Ascending aorta (tissue), 2 donors: ENCODE measurements around the gene NT5DC1. TPM values are rescaled to one million over a fixed set of nuclear protein-coding genes. Genes with fewer than 3 reads are reported as not detected.

ENCODE experiments used
- DNase-seq, 2 donors: peaks; one replicate each; pipeline ENCODE4 v3.0.0-alpha.2; 2019; ENCODE audit warnings: low spot score in 2 of 2
- H3K27ac ChIP-seq, 2 donors: fragments of 200-600 bp; sonication (generic); one replicate each; pipeline ENCODE4 v1.5.1; 2016 to 2017; ENCODE audit warnings: mild to moderate bottlenecking in 1 of 2
- H3K27me3 ChIP-seq: fragments of 200-600 bp; sonication (generic); one replicate; pipeline ENCODE4 v1.5.1; 2017
- H3K36me3 ChIP-seq, 2 donors: fragments of 200-600 bp; sonication (generic); one replicate each; pipeline ENCODE4 v1.5.1; 2016
- H3K4me1 ChIP-seq, 2 donors: fragments of 200-600 bp; sonication (generic); one replicate each; pipeline ENCODE4 v1.5.1; 2016 to 2017; ENCODE audit warnings: mild to moderate bottlenecking in 1 of 2
- H3K4me3 ChIP-seq, 2 donors: fragments of 200-600 bp; sonication (generic); one replicate each; pipeline ENCODE4 v1.5.1; 2016 to 2017; ENCODE audit warnings: mild to moderate bottlenecking in 1 of 2
- H3K9me3 ChIP-seq, 2 donors: fragments of 200-600 bp; sonication (generic); one replicate each; pipeline ENCODE4 v1.5.1; 2016
- intact Hi-C: fragments of 100-400 bp; cut with DNase I; formaldehyde crosslinking; loops from one replicate; pipeline ENCODE4 v1.15.1; 2023
- total RNA-seq: library from RNA; depleted of rRNA; stranded (reverse); fragments of >200 nt; gene quantifications from one replicate; pipeline ENCODE4 v1.1.0, GENCODE V29; 2016
- TF ChIP-seq, protein P1 (sequence below), 3 experiments: fragments of 200-600 bp in 2 of 3; fragments of 450-650 bp in 1 of 3; sonication (generic) in 2 of 3; IDR thresholded peaks; one replicate each; pipeline ENCODE4 v1.5.1; 2016 to 2019; ENCODE audit warnings: antibody characterized with exemption in 3 of 3, mild to moderate bottlenecking in 1 of 3, moderate library complexity in 1 of 3

The NT5DC1 gene
- total RNA-seq, 1 donor from 2014 or later, result 4.6 TPM

DNA sequence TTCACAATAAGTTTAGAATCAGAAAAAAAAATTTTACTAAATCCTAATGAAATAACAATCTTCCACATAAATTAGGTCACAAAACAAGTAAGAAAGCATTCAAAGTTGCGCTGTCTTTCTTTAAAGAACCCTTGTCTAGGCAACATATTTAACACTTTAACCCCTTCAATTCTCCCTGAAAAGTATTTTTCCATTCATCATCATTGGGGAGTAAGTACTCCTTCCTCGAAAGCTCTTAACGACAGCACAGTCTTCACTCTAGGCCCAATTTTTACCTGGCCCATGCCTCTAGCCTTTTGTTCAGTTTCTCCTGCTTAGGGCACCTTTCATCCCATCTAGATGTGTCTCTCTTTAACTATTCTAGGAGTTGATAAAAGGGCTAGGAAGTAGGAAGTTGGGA, 176.5 kb downstream of the NT5DC1 start:
- Histone ChIP-seq H3K4me1 (peaks cover 4 to 31% of the 10 kb centered on the region in 2 donors), H3K9me3 (no peaks in the 10 kb centered on the region), H3K36me3 (peaks cover 8 to 32% of the 10 kb centered on the region in 2 donors), H3K27me3 (no peaks in the 10 kb centered on the region), H3K27ac (peak overlapping the region in 1 of 2 donors; percentile 46), H3K4me3 (peak overlapping the region; percentile 93 to 95)
- TF ChIP-seq, protein P1, sequence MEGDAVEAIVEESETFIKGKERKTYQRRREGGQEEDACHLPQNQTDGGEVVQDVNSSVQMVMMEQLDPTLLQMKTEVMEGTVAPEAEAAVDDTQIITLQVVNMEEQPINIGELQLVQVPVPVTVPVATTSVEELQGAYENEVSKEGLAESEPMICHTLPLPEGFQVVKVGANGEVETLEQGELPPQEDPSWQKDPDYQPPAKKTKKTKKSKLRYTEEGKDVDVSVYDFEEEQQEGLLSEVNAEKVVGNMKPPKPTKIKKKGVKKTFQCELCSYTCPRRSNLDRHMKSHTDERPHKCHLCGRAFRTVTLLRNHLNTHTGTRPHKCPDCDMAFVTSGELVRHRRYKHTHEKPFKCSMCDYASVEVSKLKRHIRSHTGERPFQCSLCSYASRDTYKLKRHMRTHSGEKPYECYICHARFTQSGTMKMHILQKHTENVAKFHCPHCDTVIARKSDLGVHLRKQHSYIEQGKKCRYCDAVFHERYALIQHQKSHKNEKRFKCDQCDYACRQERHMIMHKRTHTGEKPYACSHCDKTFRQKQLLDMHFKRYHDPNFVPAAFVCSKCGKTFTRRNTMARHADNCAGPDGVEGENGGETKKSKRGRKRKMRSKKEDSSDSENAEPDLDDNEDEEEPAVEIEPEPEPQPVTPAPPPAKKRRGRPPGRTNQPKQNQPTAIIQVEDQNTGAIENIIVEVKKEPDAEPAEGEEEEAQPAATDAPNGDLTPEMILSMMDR (IDR thresholded peaks at IDR 0.05), result no peak
- DNase-seq, result no peak
- intact Hi-C loops, result loop anchor here (5.0 to 10.0 kb wide), 2 partner anchors 60 to 388 kb away; partner anchors contain the start of gene ZUP1

- H3K27ac ChIP-seq, result peak overlapping the region; percentile 99 to 100
- no peak for DNase-seq
- H3K4me1 ChIP-seq, result peaks cover 4 to 31% of the 10 kb centered on the region in 2 donors
- TF ChIP-seq, protein P1 (IDR thresholded peaks at IDR 0.05), result no peak
- intact Hi-C loops, result loop anchor here (2.0 to 10.0 kb wide), 3 partner anchors 61 to 386 kb away; partner anchors contain the start of genes RWDD1 and ZUP1
- H3K9me3 ChIP-seq, result no peaks in the 10 kb centered on the region
- peak overlapping the region; percentile 93 to 95 for H3K4me3 ChIP-seq
- peaks cover 5 to 25% of the 10 kb centered on the region in 2 donors for H3K36me3 ChIP-seq
- no peaks in the 10 kb centered on the region for H3K27me3 ChIP-seq
Observed at GRCh38 chr6:116278481-116278829, 177.8 kb downstream of the NT5DC1 start.

DNA sequence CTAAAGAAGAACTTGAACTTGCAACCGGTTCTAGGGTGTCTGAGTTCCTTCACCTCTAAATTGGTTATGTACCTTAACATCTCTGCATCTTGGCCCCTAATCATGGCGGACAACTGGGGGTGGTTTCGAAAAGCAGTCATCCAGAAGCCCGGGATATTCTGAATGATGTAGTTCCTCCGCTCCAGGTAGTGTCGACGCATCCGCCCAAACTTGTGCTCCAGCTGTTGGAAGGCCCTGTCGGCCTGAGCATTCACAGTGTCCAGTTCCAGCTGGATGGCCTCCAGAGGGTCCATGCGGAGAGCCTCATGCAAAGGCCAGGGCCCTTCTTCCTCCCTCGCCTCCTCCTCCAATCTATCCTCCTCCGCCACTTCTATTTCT, 178.2 kb downstream of the NT5DC1 start:
- Histone ChIP-seq H3K36me3 (peaks cover 5 to 22% of the 10 kb centered on the region in 2 donors), H3K27me3 (no peaks in the 10 kb centered on the region), H3K9me3 (no peaks in the 10 kb centered on the region), H3K4me1 (peaks cover 4 to 31% of the 10 kb centered on the region in 2 donors), H3K27ac (peak overlapping the region; percentile 99 to 100), H3K4me3 (peak overlapping the region; percentile 93 to 95)
- intact Hi-C loops, result loop anchor here (1.0 to 10.0 kb wide), 4 partner anchors 25 to 386 kb away; partner anchors contain the start of genes RWDD1, TSPYL4 and ZUP1
- TF ChIP-seq, protein P1 (IDR thresholded peaks at IDR 0.05), result no peak
- no peak for DNase-seq

DNA sequence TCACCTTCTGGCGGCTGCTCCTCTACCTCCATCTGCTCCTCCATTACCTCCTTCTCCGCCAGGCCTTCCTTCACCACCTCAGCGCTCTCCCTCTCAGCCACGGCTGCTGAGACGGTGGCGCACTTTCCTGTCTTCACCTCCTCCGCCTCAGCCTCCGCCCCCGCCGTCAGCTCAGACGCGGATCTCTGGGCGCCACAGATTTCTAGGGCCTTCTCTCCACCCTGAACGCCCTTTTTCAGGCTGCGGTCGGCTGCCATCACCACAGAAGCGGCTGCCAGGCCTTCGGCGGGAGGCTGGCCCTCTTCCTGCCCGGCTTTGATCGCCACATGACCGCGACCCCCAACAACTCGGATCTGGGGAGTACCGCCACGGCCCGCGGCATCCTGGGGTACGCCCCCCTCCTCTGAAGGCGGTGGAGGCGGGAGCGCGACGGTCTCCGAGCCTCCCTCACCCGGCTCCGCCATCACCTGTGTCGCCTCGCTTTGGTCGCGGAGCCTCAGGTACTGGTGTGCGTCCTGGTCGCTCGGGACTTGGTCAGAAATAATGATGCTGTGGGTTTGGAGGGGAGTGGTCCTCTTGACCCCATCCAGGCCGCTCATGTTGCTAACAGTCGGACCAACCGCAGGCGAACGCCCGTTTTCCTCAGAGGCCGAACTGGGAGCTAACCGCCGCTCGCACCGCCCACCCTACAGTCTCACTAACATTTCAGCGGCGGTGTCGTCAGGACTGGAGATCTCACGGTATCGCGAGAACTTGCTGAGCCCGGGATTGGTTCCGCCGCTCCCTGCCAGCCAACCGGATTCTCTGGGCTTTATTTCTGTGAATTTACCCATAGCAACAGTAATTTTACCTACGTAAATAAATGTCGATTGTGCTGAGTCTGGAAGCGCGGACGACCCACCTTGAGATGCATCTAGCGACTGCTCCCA, 178.8 kb downstream of the NT5DC1 start, which contains the start of gene TSPYL1:
TSS of gene TSPYL1 (minus strand) at position 699 of the 929 bp plus-strand sequence. CDS start at position 599, 100 bp downstream.
- Histone ChIP-seq H3K9me3 (no peaks in the 10 kb centered on the region), H3K4me3 (peak within 1 kb of the TSS; percentile 93 to 95), H3K27ac (peak within 1 kb of the TSS; percentile 99 to 100), H3K4me1 (peaks cover 4 to 31% of the 10 kb centered on the region in 2 donors), H3K27me3 (no peaks in the 10 kb centered on the region), H3K36me3 (peaks cover 0 to 17% of the 10 kb centered on the region in 2 donors)
- intact Hi-C loops, result loop anchor here (1.0 to 10.0 kb wide), 6 partner anchors 25 to 385 kb away; partner anchors contain the start of genes RWDD1, TSPYL4 and ZUP1
- peak; percentile 88 to 98 for DNase-seq
- TF ChIP-seq, protein P1 (IDR thresholded peaks at IDR 0.05), result no peak

GRCh38 chr6:116280161-116280932, 179.7 kb downstream of the NT5DC1 start:
- peak overlapping the region; percentile 99 to 100 for H3K27ac ChIP-seq
- H3K4me1 ChIP-seq, result peaks cover 4 to 31% of the 10 kb centered on the region in 2 donors
- peaks cover 0 to 11% of the 10 kb centered on the region in 2 donors for H3K36me3 ChIP-seq
- TF ChIP-seq, protein P1 (IDR thresholded peaks at IDR 0.05), result no peak
- H3K4me3 ChIP-seq, result peak overlapping the region; percentile 93 to 95
- DNase-seq, result no peak
- H3K9me3 ChIP-seq, result no peaks in the 10 kb centered on the region
- intact Hi-C loops, result loop anchor here (2.0 to 5.0 kb wide), 2 partner anchors 167 to 232 kb away; no protein-coding TSS in a partner anchor
- no peaks in the 10 kb centered on the region for H3K27me3 ChIP-seq
